ENCODE results near the gene BCAS1.

Gene BCAS1

DNA sequence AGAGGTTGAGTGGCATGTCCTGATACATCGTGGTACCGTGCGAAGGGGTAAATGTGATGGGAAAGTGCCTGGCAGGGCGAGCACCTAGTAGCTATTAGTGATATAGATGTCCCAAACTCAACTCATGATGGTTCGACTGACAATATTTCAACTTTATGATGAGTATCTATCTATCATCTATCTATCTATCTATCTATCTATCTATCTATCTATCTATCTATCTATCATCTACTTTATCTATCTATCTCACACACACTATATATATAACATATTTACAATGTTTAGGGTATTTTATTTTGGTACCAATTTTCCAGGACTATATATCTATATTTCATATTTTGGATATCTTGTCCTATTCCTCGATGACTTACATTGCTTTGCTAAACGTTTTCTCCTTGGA, 5.5 kb downstream of the BCAS1 start:
- DNase-seq (ENCODE audit: low read depth) = no peak
- TF ChIP-seq, protein P1, sequence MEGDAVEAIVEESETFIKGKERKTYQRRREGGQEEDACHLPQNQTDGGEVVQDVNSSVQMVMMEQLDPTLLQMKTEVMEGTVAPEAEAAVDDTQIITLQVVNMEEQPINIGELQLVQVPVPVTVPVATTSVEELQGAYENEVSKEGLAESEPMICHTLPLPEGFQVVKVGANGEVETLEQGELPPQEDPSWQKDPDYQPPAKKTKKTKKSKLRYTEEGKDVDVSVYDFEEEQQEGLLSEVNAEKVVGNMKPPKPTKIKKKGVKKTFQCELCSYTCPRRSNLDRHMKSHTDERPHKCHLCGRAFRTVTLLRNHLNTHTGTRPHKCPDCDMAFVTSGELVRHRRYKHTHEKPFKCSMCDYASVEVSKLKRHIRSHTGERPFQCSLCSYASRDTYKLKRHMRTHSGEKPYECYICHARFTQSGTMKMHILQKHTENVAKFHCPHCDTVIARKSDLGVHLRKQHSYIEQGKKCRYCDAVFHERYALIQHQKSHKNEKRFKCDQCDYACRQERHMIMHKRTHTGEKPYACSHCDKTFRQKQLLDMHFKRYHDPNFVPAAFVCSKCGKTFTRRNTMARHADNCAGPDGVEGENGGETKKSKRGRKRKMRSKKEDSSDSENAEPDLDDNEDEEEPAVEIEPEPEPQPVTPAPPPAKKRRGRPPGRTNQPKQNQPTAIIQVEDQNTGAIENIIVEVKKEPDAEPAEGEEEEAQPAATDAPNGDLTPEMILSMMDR (IDR thresholded peaks at IDR 0.05; ENCODE audit: control insufficient read depth, extremely low read depth, insufficient read depth) = no peak
- no peak overlapping the region for H3K4me3 ChIP-seq (ENCODE audit: low read depth, low read length)

DNA sequence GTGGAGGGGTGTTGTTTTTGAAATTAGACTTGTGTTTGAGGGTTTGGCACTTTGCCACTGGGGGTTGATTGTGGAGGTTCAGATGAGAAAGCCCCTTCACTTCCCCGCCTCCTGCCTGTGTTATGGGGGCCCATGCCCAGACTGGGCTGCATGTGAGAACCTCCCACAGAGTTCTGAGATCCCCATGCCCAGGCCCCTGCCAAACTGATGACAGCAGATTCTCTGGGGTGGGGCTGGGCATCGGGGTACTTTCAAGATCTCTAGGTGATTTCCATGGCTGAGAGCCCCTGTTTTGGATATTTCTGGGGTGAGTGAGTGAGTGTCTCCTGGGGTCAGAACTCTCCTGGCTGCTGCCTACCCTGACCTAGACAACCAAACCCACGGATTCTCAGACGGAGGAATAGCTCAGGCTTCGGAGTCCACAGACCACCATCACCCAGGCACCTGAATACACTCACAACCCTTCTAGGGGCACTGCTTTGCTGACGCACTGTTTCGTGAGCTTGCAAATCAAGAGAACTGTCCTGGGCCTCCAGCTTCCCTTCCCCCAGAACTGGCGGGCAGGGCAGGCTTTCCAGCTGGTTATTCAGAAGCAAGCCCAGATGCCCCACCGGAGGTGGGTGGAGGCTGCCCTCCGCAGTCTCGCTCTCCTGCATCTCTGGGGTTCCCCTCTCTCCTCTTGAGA, 6.3 kb downstream of the BCAS1 start:
- H3K4me3 ChIP-seq (ENCODE audit: low read depth, low read length) = no peak overlapping the region
- DNase-seq (ENCODE audit: low read depth) = no peak
- TF ChIP-seq, protein P1 (IDR thresholded peaks at IDR 0.05; ENCODE audit: control insufficient read depth, extremely low read depth, insufficient read depth) = no peak

DNA sequence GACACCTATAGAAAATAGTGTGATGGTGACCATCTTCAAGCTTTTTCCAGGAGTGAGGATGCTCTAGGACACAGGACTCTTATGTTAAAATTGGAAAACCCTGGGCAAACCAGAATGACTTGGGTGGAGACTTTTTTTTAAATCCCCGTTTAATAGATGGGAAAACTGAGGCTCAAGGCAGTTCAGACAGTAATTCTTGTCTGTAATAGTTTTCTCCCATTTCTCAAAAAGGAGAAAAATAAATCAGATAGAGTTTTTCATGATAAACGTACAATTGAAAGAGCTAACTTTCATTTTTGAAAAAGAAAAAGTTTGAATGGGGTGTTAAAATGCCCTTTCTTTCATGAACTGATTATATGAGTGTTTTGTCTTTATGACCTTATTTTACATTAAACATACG, 6.8 kb downstream of the BCAS1 start:
- no peak for DNase-seq (ENCODE audit: low read depth)
- no peak overlapping the region for H3K4me3 ChIP-seq (ENCODE audit: low read depth, low read length)

DNA sequence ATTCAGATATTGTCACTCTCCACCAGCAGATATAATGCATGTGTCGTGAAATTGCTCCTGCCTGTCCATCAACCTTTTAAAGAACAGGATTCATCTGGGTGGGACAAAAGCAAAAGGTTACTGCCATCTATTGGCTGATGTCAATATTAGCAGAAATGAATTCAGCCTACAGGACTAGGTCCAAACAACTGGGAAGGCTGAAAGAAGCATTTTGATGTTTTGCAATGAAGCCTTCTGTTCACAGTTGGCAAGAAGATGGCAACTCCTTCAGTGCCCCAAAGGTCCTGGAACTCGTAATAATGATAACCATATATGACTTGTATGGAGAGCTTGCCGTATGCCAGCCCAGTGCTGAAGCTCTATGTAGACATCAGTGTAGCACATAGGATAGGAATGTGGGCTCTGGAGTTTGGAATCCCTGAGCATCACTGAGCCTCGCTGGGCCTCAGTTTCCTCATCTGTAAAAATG, 7.5 kb downstream of the BCAS1 start:
- peak; percentile 30 for DNase-seq (ENCODE audit: low read depth)

More for the DNA sequence above, 6.8 kb downstream of the BCAS1 start:
- TF ChIP-seq, protein P1 (IDR thresholded peaks at IDR 0.05; ENCODE audit: control insufficient read depth, extremely low read depth, insufficient read depth) = no peak

DNA sequence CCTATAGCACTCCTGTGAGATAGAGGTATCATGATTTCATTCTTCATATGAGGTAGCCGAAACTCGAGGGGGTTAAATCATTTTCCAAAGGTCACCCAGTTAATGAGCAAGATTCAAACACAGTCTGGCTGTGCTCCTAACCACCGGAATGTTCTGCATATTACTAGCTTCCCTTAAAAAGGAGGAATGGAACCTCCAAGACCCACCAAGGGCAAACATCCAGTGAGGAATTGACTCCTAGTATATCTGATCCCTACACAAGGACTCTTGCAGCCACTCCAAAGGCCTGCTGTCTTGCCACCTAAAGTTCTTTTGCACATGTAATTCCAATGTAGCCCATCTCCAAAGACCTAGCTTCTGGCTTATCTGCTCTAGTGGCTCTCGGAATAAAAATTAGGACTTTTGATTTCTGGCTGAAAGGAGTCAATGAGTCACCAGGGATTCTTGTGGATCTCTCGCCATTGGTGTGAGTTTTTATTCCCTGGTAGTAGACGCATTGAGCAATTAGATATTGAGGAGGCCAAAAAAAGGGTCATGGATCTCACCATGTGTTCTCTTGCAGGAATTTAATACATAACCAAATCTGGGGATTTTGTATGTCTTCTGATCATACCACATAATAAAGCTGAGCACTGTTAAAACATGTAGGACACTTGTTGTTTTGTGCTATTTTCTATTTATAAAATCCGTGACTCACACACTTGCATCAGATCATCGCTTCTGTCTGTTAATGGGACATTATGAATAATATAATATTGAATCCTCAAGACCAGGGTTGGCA, 9.1 kb downstream of the BCAS1 start:
- no peak for DNase-seq (ENCODE audit: low read depth)
- TF ChIP-seq, protein P1 (IDR thresholded peaks at IDR 0.05; ENCODE audit: control insufficient read depth, extremely low read depth, insufficient read depth) = no peak
- H3K4me3 ChIP-seq (ENCODE audit: low read depth, low read length) = no peak overlapping the region

More for the DNA sequence above, 7.5 kb downstream of the BCAS1 start:
- H3K4me3 ChIP-seq (ENCODE audit: low read depth, low read length) = no peak overlapping the region
- TF ChIP-seq, protein P1 (IDR thresholded peaks at IDR 0.05; ENCODE audit: control insufficient read depth, extremely low read depth, insufficient read depth) = peak; percentile 79

DNA sequence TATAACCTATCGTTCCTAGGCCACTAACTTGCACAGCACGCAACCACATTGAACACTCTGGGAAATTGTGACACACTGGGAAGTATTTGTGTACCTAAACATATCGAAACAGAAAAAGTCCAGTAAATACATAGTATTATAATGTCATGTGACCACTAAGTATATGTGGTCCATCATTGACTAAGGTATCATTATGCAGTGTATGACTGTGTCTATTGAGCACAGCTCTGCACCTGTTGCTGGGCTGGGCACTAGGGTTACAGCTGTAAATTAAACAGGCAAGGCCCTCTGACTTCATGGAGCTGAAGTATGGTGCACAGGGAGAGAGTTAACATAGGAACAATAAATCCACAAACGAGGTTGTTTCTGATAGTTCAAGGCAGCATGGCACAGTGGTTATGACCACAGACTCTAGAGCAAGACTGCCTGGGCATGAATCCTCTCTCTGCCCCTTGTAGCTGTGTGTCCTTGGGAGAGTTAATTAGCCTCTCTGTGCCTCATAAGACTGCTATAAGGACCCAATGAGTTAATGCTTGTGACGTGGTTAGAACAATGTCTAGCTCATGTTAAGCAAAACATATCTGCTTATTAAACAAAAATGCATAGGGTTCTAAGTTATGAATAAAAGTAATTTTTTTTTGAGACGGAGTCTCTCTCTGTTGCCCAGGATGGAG, 10.6 kb downstream of the BCAS1 start:
- DNase-seq (ENCODE audit: low read depth) = no peak
- no peak overlapping the region for H3K4me3 ChIP-seq (ENCODE audit: low read depth, low read length)
- TF ChIP-seq, protein P1 (IDR thresholded peaks at IDR 0.05; ENCODE audit: control insufficient read depth, extremely low read depth, insufficient read depth) = no peak
